Activated CD8-positive, alpha-beta T cell treated with anti-CD3 and anti-CD28 coated beads for 36 hours (primary cell): ENCODE data around the gene SDCCAG8. TPM values are rescaled to one million over a fixed set of nuclear protein-coding genes. Genes with fewer than 3 reads are reported as not detected.

Experiments used
- ATAC-seq: fragments of 200-7000 bp; cut with Tn5 transposase; one replicate; pipeline ENCODE4 v1.10.0; 2021; ENCODE audit warnings: mild to moderate bottlenecking, moderate library complexity
- CTCF ChIA-PET: fragments of 350-600 bp; sonication (Branson Sonifier 250); formaldehyde crosslinking; loops from one replicate; lab custom pipeline; 2021; ENCODE audit warnings: antibody characterized with exemption; lab: Charles Lee
- POLR2A ChIA-PET: fragments of 350-600 bp; sonication (Branson Sonifier 250); formaldehyde crosslinking; loops from one replicate; lab custom pipeline; 2021; ENCODE audit warnings: antibody characterized with exemption; lab: Charles Lee
- DNase-seq: peaks from one replicate; pipeline ENCODE4 v3.0.0-alpha.2; 2020
- H3K27ac Mint-ChIP-seq: one replicate; pipeline ENCODE4 v1.8.0; 2021; ENCODE audit warnings: mild to moderate bottlenecking, mixed read lengths
- H3K27me3 Mint-ChIP-seq: one replicate; pipeline ENCODE4 v1.8.0; 2021; ENCODE audit warnings: mixed read lengths
- H3K36me3 Mint-ChIP-seq: one replicate; pipeline ENCODE4 v1.8.0; 2021; ENCODE audit warnings: low read depth, mixed read lengths
- H3K4me1 Mint-ChIP-seq: one replicate; pipeline ENCODE4 v1.8.0; 2021; ENCODE audit warnings: low read depth, mixed read lengths
- H3K4me3 Mint-ChIP-seq: one replicate; pipeline ENCODE4 v1.8.0; 2021; ENCODE audit warnings: mild to moderate bottlenecking, moderate library complexity, mixed read lengths
- H3K9me3 Mint-ChIP-seq: one replicate; pipeline ENCODE4 v1.8.0; 2021; ENCODE audit warnings: mixed read lengths
- intact Hi-C: fragments of 100-400 bp; cut with micrococcal nuclease; formaldehyde crosslinking; loops from one replicate; pipeline ENCODE4 v1.10.0; 2022
- total RNA-seq, 2 experiments: library from RNA; stranded (reverse); gene quantifications; one replicate each; pipeline ENCODE4 v1.2.3, GENCODE V29; 2021
- TF ChIP-seq, protein P1 (sequence below): fragments of 200-600 bp; IDR thresholded peaks from one replicate; pipeline ENCODE4 v1.8.0; 2022; ENCODE audit warnings: antibody characterized with exemption, mild to moderate bottlenecking

The SDCCAG8 gene
- total RNA-seq, 2 experiments from 2014 or later, result 22.4 to 22.6 TPM

GRCh38 chr1:243253211-243253925 lies 2.5 kb upstream of the SDCCAG8 start:
- Mint-ChIP-seq H3K27ac (peak overlapping the region; percentile 71), H3K36me3 (peaks cover 5% of the 10 kb centered on the region)

GRCh38 chr1:243253926-243254232 lies 2.0 kb upstream of the SDCCAG8 start:
- peaks cover 30% of the 10 kb centered on the region for H3K4me1 Mint-ChIP-seq
- ChIA-PET POLR2A (interaction anchor here (0.9 to 2.9 kb wide), 5 partner anchors 15 to 33 kb away, joined by 3 to 13 read pairs (median 8); no protein-coding TSS in a partner anchor), CTCF (interaction anchor here (1.1 to 1.7 kb wide), 3 partner anchors 10 to 21 kb away, joined by 3 to 8 read pairs (median 5); no protein-coding TSS in a partner anchor)
- DNase-seq, result no peak
- H3K27ac Mint-ChIP-seq, result peak overlapping the region; percentile 71
- H3K4me3 Mint-ChIP-seq, result peak overlapping the region; percentile 97
- peaks cover 7% of the 10 kb centered on the region for H3K36me3 Mint-ChIP-seq
- no peak for ATAC-seq
- H3K9me3 Mint-ChIP-seq, result no peaks in the 10 kb centered on the region
- intact Hi-C loops, result no loop called here
- no peaks in the 10 kb centered on the region for H3K27me3 Mint-ChIP-seq
- TF ChIP-seq, protein P1, sequence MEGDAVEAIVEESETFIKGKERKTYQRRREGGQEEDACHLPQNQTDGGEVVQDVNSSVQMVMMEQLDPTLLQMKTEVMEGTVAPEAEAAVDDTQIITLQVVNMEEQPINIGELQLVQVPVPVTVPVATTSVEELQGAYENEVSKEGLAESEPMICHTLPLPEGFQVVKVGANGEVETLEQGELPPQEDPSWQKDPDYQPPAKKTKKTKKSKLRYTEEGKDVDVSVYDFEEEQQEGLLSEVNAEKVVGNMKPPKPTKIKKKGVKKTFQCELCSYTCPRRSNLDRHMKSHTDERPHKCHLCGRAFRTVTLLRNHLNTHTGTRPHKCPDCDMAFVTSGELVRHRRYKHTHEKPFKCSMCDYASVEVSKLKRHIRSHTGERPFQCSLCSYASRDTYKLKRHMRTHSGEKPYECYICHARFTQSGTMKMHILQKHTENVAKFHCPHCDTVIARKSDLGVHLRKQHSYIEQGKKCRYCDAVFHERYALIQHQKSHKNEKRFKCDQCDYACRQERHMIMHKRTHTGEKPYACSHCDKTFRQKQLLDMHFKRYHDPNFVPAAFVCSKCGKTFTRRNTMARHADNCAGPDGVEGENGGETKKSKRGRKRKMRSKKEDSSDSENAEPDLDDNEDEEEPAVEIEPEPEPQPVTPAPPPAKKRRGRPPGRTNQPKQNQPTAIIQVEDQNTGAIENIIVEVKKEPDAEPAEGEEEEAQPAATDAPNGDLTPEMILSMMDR, result no peak

More at GRCh38 chr1:243253211-243253925, 2.5 kb upstream of the SDCCAG8 start:
- no peaks in the 10 kb centered on the region for H3K9me3 Mint-ChIP-seq
- no peak for DNase-seq
- CTCF ChIA-PET, result interaction anchor here (1.1 to 1.7 kb wide), 3 partner anchors 10 to 21 kb away, joined by 3 to 8 read pairs (median 5); no protein-coding TSS in a partner anchor
- intact Hi-C loops, result no loop called here
- POLR2A ChIA-PET, result interaction anchor here (0.6 to 2.9 kb wide), 6 partner anchors 16 to 33 kb away, joined by 3 to 13 read pairs (median 6); no protein-coding TSS in a partner anchor
- H3K4me3 Mint-ChIP-seq, result peak overlapping the region; percentile 97
- TF ChIP-seq, protein P1, result no peak
- no peak for ATAC-seq
- H3K27me3 Mint-ChIP-seq, result no peaks in the 10 kb centered on the region
- H3K4me1 Mint-ChIP-seq, result peaks cover 34% of the 10 kb centered on the region

DNA sequence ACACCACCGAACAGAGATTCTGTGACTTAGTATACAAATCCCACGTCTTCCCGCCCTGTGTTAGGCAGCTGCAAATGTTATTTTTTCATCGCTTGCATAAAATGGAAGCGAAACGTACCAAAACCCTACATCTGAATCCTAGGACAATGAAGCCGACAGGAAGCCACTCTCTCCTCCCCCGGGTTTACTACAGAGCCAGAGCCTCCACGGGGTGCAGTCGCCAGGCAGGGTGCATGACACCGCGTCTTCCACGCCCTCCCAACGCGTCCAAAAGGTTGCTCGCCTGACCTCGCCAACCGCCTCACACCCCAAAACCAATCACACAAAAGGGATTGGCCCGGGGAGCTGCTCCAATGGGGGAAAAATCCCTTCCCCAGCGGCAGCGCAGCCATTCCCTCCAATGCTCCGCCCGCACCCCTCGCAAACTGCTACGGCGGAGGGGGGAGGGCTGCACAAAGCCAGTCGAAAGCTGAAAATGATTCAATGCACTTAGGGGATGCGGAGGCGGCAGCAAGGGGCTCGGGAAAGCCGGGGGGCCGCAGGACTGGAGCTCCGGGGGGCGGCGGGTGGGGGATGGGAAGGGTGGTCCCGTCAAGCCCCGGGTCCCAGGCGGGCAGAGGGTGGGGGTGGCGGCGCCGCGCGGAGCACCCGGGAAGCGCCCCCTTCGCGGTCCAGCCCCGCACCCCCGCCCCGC lies 1.5 kb upstream of the SDCCAG8 start:
- H3K4me1 Mint-ChIP-seq, result peaks cover 30% of the 10 kb centered on the region
- TF ChIP-seq, protein P1, result no peak
- peak; percentile 14 for ATAC-seq
- POLR2A ChIA-PET, result interaction anchor here (0.6 to 2.9 kb wide), 8 partner anchors 15 to 595 kb away, joined by 3 to 13 read pairs (median 4); no protein-coding TSS in a partner anchor
- H3K4me3 Mint-ChIP-seq, result peak overlapping the region; percentile 97
- peaks cover 7% of the 10 kb centered on the region for H3K36me3 Mint-ChIP-seq
- CTCF ChIA-PET, result interaction anchor here (1.7 kb wide), 1 partner anchor 22 kb away, joined by 8 read pairs; no protein-coding TSS in a partner anchor
- H3K27me3 Mint-ChIP-seq, result no peaks in the 10 kb centered on the region
- no peaks in the 10 kb centered on the region for H3K9me3 Mint-ChIP-seq
- DNase-seq, result peak; percentile 79
- intact Hi-C loops, result no loop called here
- H3K27ac Mint-ChIP-seq, result peak overlapping the region; percentile 97

- intact Hi-C loops, result no loop called here
- Mint-ChIP-seq H3K4me3 (peak within 1 kb of the TSS; percentile 97), H3K27me3 (no peaks in the 10 kb centered on the region), H3K9me3 (no peaks in the 10 kb centered on the region), H3K4me1 (peaks cover 30% of the 10 kb centered on the region), H3K27ac (peak within 1 kb of the TSS; percentile 97), H3K36me3 (peaks cover 6% of the 10 kb centered on the region)
- ATAC-seq (peak; percentile 63), DNase-seq (peak; percentile 95)
- POLR2A ChIA-PET, result interaction anchor here (0.6 to 2.9 kb wide), 11 partner anchors 14 to 1044 kb away, joined by 3 to 13 read pairs (median 4); no protein-coding TSS in a partner anchor
- TF ChIP-seq, protein P1, result no peak
- CTCF ChIA-PET, result no interaction called here
These were observed 682 bp upstream of the SDCCAG8 start, which contains the start of gene CEP170 for GRCh38 chr1:243254927-243255790. Gene CEP170, minus strand, starts transcription at chr1:243255281. Its CDS starts 30,001 bp downstream, at chr1:243225280.
